RWPE1 (cell line): ENCODE results near the gene CSTPP1.

Experiments
- CTCF ChIA-PET: fragments of 350-600 bp; sonication (Branson Sonifier 250); formaldehyde crosslinking; extraction: SDS; loops from one replicate; lab custom pipeline; 2021; lab: Yijun Ruan, JAX
- POLR2A ChIA-PET: fragments of 400-600 bp; formaldehyde crosslinking; extraction: SDS; loops from one replicate; lab custom pipeline; 2020; ENCODE audit warnings: antibody characterized with exemption; ENCODE audit not compliant: low non-redundant PET; lab: Yijun Ruan, JAX
- DNase-seq: peaks from one replicate; pipeline ENCODE4 v3.0.0; 2012; ENCODE audit warnings: low spot score
- H3K27ac ChIP-seq: fragments of 450-650 bp; 2 replicates; pipeline ENCODE4 v1.5.1; 2017
- TF ChIP-seq, protein P1 (sequence below): fragments of 450-650 bp; conservative IDR thresholded peaks from 2 replicates; pipeline ENCODE4 v1.5.1; 2017; ENCODE audit warnings: low read depth, mild to moderate bottlenecking

CSTPP1 gene

DNA sequence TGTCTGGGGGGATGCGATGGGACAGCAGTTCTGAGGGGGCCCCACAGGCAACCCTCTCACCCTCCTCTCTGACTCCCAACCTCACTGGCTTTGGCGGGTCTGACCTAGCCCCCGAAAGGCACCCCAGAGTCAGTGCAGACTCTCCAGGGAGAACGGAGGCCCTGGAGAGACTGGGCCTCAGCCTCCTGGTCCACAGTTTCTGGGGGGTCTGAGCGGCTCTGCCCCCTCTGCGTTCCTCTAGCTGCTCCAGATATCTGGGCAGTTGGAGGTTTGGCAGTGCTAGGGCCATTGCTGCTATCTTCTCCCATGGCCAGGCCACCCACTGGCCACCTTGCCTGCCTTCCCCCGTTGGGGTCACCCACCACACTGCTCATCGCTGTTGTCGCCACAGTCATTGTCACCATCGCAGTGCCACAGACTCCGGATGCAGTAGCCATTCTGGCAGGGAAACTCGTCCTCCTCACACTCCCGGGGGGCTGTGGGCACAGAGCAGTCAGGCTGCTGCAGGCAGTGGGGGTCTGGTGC is 37.0 kb upstream of the CSTPP1 start:
- H3K27ac ChIP-seq = peak overlapping the region; percentile 69
- CTCF ChIA-PET = interaction anchor here (2.7 kb wide), 1 partner anchor 253 kb away, joined by 7 read pairs; no protein-coding TSS in a partner anchor
- POLR2A ChIA-PET = no interaction called here

DNA sequence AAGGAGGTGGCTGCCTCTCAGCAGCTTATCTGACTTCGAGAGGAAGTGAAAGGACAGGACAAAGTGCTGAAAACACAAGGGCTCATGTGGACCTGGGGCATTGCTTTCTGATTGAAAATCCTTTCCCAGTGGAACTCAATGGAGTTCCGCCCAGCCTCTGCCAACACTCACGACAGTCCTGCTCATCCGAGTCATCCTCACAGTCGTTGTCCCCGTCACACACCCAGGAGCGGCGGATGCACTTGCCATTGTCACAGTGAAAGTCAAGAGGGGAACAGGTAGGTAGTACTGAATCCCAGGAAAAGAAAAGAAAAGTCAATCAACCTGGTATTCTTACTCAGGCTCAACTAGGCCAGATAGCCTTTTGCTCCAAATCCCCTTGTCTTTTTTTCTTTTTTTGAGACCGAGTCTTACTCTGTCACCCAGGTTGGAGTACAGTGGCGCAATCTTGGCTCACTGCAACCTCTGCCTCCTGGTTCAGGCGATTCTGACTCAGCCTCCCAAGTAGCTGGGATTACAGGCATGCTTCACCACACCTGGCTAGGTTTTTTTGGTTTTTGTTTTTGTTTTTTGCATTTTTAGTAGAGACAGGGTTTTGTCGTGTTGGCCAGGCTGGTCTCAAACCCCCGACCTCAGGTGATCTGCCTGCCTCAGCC is 36.3 kb upstream of the CSTPP1 start:
- ChIA-PET CTCF (interaction anchor here (2.7 kb wide), 1 partner anchor 253 kb away, joined by 7 read pairs; no protein-coding TSS in a partner anchor), POLR2A (no interaction called here)
- TF ChIP-seq, protein P1, sequence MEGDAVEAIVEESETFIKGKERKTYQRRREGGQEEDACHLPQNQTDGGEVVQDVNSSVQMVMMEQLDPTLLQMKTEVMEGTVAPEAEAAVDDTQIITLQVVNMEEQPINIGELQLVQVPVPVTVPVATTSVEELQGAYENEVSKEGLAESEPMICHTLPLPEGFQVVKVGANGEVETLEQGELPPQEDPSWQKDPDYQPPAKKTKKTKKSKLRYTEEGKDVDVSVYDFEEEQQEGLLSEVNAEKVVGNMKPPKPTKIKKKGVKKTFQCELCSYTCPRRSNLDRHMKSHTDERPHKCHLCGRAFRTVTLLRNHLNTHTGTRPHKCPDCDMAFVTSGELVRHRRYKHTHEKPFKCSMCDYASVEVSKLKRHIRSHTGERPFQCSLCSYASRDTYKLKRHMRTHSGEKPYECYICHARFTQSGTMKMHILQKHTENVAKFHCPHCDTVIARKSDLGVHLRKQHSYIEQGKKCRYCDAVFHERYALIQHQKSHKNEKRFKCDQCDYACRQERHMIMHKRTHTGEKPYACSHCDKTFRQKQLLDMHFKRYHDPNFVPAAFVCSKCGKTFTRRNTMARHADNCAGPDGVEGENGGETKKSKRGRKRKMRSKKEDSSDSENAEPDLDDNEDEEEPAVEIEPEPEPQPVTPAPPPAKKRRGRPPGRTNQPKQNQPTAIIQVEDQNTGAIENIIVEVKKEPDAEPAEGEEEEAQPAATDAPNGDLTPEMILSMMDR = no peak
- H3K27ac ChIP-seq = peak overlapping the region; percentile 69
- no peak for DNase-seq

More for the DNA sequence above, 37.0 kb upstream of the CSTPP1 start:
- TF ChIP-seq, protein P1 = no peak
- no peak for DNase-seq

DNA sequence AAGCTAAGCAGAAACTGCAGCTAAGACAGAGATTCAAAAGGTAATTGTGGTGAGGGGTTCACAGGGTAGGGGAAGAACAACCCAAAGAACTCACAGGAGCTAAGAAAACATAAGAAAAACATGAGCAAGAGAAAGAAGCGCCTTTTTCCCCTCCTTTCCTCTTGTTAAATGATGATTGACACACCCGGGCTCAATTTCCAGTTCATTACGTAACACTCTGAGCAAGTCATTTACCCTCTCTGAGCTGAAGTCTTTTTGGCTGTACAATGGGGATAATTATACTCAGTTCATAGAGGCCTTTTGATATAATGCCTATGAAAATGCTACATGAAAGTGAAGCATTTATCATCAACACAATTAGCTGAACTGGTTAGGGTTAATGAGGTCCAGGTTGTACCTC is 35.4 kb upstream of the CSTPP1 start:
- no peak for DNase-seq
- peak overlapping the region; percentile 69 for H3K27ac ChIP-seq
- ChIA-PET CTCF (interaction anchor here (0.8 kb wide), 1 partner anchor 12 kb away, joined by 4 read pairs; no protein-coding TSS in a partner anchor), POLR2A (no interaction called here)
- TF ChIP-seq, protein P1 = no peak

- DNase-seq = no peak
These were observed 33.9 kb upstream of the CSTPP1 start for GRCh38 chr11:46902694-46903093.

DNA sequence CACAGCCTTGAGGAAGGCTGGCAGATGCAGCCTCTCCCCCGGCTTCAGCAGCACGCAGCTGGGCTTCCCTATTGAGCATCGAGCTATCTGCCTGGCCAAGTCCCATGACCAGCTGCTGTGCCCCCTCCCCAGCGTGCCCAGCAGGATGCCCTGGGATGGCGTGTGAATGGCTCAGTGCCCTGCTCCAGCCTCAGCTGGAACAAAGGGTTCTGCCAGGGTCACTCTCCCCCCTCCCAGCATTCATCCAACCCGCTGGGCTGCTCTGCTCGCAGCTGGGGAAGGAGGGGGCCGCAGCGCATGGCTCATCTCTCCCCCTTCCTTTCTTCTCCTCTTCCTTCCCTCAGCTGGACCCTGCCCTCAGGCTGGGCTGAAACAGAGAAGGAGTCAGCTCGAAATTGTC is 32.7 kb upstream of the CSTPP1 start:
- TF ChIP-seq, protein P1 = no peak
- no peak overlapping the region for H3K27ac ChIP-seq
- POLR2A ChIA-PET = no interaction called here
- CTCF ChIA-PET = no interaction called here
- no peak for DNase-seq

More at GRCh38 chr11:46902694-46903093, 33.9 kb upstream of the CSTPP1 start:
- no peak overlapping the region for H3K27ac ChIP-seq
- TF ChIP-seq, protein P1 = no peak
- ChIA-PET CTCF (interaction anchor here (0.8 kb wide), 1 partner anchor 239 kb away, joined by 8 read pairs; no protein-coding TSS in a partner anchor), POLR2A (no interaction called here)

DNA sequence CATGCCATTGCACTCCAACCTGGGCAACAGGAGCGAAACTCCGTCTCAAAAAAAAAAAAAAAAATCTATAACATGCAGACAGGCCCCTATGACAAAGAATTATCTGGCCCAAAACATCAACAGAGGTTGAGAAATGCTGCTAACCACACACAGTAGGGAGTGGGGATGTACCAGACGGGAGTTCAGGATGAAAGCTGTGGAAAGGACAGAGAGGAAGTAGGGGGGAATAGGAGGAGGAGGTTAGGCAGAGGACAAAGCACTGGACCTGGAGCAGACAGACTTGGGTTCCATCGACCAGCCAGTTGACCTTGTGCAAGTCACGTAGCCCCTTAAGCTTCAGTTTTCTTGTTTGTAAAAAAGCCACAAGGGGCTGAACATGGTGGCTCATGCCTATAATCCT is 30.8 kb upstream of the CSTPP1 start:
- CTCF ChIA-PET = interaction anchor here (0.6 to 1.0 kb wide), 2 partner anchors 14 to 247 kb away, joined by 3 to 4 read pairs; no protein-coding TSS in a partner anchor
- POLR2A ChIA-PET = no interaction called here
- DNase-seq = no peak
- TF ChIP-seq, protein P1 = no peak
- no peak overlapping the region for H3K27ac ChIP-seq
